Activated naive CD4-positive, alpha-beta T cell treated with anti-CD3 and anti-CD28 coated beads, Interleukin-2, amount 10 ng/mL, durations not matched to agents 7 days and 5 days (primary cell): ENCODE data around the gene GATA2.
A peak's percentile ranks its signal among the peaks of the same experiment; 100 is the strongest.

Experiments
- CTCF ChIA-PET: fragments of 350-600 bp; sonication (Branson Sonifier 250); formaldehyde crosslinking; loops from one replicate; lab custom pipeline; 2021; ENCODE audit warnings: antibody characterized with exemption; lab: Charles Lee
- DNase-seq: peaks from one replicate; pipeline ENCODE4 v3.0.0-alpha.2; 2020
- H3K27ac Mint-ChIP-seq: one replicate; pipeline ENCODE4 v1.8.0; 2021; ENCODE audit warnings: mild to moderate bottlenecking, moderate library complexity, mixed read lengths
- H3K27me3 Mint-ChIP-seq: one replicate; pipeline ENCODE4 v1.8.0; 2021; ENCODE audit warnings: mild to moderate bottlenecking, mixed read lengths
- H3K36me3 Mint-ChIP-seq: one replicate; pipeline ENCODE4 v1.8.0; 2021; ENCODE audit warnings: mixed read lengths
- H3K4me1 Mint-ChIP-seq: one replicate; pipeline ENCODE4 v1.8.0; 2021; ENCODE audit warnings: mixed read lengths
- H3K4me3 Mint-ChIP-seq: one replicate; pipeline ENCODE4 v1.8.0; 2021; ENCODE audit warnings: mild to moderate bottlenecking, moderate library complexity, mixed read lengths
- H3K9me3 Mint-ChIP-seq: one replicate; pipeline ENCODE4 v1.8.0; 2021; ENCODE audit warnings: mixed read lengths

GATA2 gene

DNA sequence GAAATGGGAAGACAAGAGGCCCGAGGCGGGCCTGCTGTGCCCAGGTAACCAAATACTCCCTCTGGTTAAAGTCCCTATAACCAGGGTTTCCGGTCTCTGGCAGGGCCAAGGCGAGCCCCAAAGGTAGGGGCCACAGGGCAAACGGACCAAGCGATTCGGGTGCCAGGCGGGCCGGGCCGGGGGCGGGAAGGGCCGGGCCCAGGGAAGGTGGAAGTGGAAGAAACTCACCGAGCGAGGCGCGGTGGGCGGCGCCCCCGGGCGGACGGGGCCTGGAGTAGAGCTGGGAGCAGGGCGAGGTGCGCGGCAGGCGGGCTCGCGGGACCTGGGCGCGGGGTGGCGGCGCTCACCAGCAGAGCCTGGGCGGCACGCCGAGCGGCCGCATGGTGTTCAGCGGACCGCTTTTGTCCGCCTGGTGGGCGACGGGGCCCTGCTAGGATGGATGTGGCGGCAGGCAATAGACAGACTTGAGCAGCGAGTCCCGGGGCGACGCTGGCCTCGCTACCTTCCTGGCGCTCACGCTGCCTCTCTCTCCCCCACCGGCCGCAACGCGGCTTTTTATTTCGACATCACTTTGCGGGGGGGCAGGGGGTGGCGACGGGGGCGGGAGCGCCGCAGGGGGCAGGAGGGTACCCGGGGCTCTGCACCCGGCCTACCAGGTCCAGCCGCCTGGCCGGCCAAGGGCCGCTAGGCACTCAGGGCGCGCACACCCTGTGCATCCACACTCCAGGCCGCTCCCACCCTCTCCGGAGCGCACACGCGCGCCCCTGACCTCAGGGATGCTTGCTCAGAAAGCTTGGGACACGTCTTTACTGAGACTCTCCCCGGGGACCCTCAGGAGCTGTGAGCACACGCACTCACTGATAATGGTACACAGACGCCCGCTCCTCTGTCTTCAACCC is at the start of gene GATA2:
TSS of gene GATA2 (minus strand) at position 531 of the 899 bp plus-strand sequence. CDS start 6,170 bp downstream, outside the sequence.
- Mint-ChIP-seq H3K27me3 (peaks cover 99% of the 10 kb centered on the region), H3K4me3 (no peak within 1 kb of the TSS), H3K36me3 (no peaks in the 10 kb centered on the region), H3K4me1 (peaks cover 18% of the 10 kb centered on the region), H3K27ac (peak within 1 kb of the TSS; percentile 68), H3K9me3 (no peaks in the 10 kb centered on the region)
- peak; percentile 51 for DNase-seq
- CTCF ChIA-PET, result interaction anchor here (3.6 kb wide), 1 partner anchor 66 kb away, joined by 19 read pairs; no protein-coding TSS in a partner anchor

DNA sequence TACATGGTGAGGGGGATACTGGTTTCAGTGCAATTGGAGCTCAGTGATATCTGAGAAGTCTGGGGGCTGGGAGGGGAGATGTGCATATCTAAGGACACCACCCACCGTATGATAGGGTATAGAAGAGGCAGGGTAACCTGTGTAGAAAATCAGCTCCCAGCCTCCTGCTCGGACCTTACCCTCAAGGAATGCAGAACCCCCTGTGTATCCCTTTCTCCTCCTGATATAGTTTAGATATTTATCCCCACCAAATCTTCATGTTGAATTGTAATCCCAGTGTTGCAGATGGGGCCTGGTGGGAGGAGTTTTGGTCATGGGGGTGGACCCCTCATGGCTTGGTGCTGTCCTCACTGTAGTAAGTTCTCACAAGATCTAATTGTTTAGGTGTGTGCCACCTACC is 48.2 kb upstream of the GATA2 start:
- Mint-ChIP-seq H3K9me3 (no peaks in the 10 kb centered on the region), H3K27ac (no peak overlapping the region), H3K27me3 (peaks cover 44% of the 10 kb centered on the region), H3K4me3 (no peak overlapping the region), H3K4me1 (no peaks in the 10 kb centered on the region), H3K36me3 (no peaks in the 10 kb centered on the region)
- no peak for DNase-seq
- CTCF ChIA-PET, result no interaction called here

DNA sequence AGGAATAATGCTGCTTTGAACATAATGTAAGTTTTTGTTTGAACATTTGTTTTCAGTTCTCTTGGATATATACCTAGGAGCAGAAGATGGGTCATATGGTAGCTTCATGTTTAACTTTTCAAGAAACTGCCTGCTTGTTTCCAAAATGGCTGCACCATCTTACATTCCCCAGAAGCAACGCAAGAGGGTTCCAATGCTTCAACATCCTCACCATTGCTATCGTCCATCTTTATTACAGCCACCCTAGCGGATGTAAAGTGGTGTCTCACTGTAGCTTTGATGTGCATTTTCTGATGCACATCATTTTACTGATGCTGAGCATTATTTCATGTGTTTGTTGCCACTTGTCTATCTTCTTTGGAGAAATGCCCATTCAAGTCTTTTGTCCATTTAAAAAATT is 46.4 kb upstream of the GATA2 start:
- H3K36me3 Mint-ChIP-seq, result no peaks in the 10 kb centered on the region
- no peaks in the 10 kb centered on the region for H3K9me3 Mint-ChIP-seq
- DNase-seq, result no peak
- H3K27ac Mint-ChIP-seq, result no peak overlapping the region
- no peak overlapping the region for H3K4me3 Mint-ChIP-seq
- H3K27me3 Mint-ChIP-seq, result peaks cover 51% of the 10 kb centered on the region
- H3K4me1 Mint-ChIP-seq, result no peaks in the 10 kb centered on the region
- CTCF ChIA-PET, result interaction anchor here (0.9 kb wide), 1 partner anchor 33 kb away, joined by 3 read pairs; no protein-coding TSS in a partner anchor

DNA sequence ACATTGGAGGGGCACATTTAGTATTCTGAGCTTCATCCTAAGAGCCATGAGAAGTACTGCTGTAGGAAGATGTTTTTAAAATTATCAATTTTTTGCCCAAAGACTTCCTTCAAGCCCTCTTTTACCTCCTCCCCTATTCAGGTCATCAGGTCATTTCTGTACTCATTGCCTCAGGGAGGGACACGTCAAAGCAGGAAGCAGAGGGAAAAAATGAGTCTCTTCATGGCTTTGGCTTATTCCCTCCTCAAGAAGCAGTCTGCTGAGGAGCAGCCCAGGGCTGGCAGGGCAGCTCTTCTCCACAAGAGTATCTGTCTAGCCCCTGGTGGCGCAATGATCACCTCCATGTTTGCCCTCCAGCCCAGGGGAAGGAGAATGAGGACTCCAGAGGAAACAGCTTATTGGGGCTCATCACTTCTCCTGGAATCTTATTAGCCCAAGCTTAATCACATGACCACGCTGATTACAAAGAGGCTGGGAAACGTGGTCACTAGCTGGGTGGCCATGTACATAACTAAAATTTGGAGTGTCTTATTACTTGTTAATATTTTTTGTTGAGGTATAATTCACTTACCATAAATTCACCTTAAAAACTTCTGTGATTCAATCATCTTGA is 44.2 kb upstream of the GATA2 start:
- DNase-seq, result no peak
- Mint-ChIP-seq H3K4me1 (no peaks in the 10 kb centered on the region), H3K36me3 (no peaks in the 10 kb centered on the region), H3K9me3 (no peaks in the 10 kb centered on the region), H3K27ac (no peak overlapping the region), H3K4me3 (no peak overlapping the region), H3K27me3 (peaks cover 60% of the 10 kb centered on the region)
- CTCF ChIA-PET, result no interaction called here

DNA sequence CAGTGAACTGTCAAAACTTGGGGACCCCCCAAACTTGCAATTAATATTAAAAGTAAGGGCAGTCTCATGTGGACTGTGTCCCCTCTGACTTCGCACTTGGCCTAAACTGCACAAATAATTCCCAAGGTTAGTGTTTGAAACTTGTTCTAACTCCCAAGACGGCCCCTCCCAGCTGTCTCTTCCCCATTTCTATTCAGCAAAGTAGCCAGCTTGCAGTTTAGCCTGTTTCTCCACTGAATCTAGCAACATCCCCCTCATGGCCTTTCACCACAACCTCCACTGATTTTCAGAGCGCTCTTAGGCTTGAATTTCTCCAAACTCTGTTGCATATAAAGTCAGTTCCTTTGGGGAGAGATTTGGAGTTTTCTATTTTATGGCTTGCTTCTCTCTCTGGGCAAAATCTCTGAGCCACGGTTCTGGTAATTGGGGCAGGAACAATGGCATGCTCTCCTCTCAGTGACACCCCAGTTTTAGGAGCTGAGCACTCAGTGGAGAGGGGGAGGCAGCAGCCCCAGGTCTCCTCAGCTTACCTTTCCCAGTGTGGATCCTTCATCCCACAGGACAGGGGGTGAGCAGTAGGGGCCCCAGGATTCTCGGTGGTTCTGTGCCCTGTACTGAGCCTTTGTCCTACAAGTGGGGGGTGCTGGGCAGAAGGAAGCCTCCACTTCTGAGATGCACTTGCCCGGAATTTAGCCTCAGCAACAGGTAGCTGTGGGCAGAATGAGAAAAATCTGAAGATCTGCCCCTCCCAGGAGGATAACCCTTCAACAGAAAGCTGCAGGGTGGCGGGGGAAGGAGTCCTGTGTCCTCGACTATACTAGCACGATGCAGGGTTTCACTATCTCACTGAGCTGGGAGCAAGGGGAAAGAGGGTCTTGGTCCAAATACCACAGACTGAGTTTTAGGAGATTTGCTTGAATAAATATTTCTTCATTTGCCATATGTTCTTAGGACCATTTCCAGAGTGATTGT is 39.3 kb upstream of the GATA2 start:
- no peak for DNase-seq
- no peaks in the 10 kb centered on the region for H3K9me3 Mint-ChIP-seq
- peaks cover 62% of the 10 kb centered on the region for H3K27me3 Mint-ChIP-seq
- CTCF ChIA-PET, result no interaction called here
- no peak overlapping the region for H3K4me3 Mint-ChIP-seq
- no peaks in the 10 kb centered on the region for H3K36me3 Mint-ChIP-seq
- H3K4me1 Mint-ChIP-seq, result no peaks in the 10 kb centered on the region
- no peak overlapping the region for H3K27ac Mint-ChIP-seq

DNA sequence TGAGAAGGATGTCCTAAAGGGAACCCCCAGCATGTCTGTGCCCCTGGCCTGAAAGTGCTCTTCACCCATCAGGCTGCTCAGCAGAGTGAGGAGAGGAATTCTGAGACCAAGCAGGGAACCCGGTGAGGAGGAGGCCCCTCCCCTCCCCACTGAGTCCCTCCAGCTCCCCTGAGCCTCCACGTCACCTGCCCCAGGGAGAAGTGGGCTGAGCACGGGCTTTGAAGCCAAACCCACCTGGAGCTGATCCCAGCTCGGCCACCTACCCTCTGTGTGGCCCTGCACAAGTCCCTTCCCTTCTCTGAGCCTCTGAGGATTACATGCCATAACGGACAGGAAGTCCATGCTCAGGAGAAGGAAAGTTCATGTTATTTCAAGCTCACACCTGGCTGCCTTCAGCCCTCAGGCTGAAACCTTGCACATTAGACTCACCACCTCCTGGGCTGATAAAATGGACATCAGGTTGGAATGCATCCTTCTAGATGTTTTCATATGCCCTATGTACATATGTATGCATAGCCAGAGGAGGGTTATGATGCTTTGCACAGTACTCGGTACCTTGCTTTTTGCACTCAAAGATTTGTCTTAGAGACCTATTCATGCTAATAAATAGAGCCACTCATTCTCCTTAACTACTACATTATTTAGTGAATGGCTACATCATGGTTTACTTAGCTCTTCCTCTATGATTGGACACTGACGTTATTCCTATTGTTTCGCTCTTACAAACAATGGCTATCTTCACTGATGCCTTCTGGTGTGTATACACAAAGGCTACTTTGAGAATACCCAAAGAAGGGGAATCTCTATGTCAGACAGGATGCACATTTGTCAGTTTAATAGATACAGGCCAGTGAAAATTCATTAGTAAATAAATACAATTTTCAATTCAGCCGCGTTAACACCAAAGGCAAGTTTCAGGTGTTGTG is 31.6 kb upstream of the GATA2 start:
- H3K4me1 Mint-ChIP-seq, result no peaks in the 10 kb centered on the region
- no peaks in the 10 kb centered on the region for H3K9me3 Mint-ChIP-seq
- H3K36me3 Mint-ChIP-seq, result no peaks in the 10 kb centered on the region
- CTCF ChIA-PET, result interaction anchor here (1.1 kb wide), 1 partner anchor 99 kb away, joined by 3 read pairs; no protein-coding TSS in a partner anchor
- no peak for DNase-seq
- peaks cover 53% of the 10 kb centered on the region for H3K27me3 Mint-ChIP-seq
- no peak overlapping the region for H3K4me3 Mint-ChIP-seq
- H3K27ac Mint-ChIP-seq, result no peak overlapping the region

DNA sequence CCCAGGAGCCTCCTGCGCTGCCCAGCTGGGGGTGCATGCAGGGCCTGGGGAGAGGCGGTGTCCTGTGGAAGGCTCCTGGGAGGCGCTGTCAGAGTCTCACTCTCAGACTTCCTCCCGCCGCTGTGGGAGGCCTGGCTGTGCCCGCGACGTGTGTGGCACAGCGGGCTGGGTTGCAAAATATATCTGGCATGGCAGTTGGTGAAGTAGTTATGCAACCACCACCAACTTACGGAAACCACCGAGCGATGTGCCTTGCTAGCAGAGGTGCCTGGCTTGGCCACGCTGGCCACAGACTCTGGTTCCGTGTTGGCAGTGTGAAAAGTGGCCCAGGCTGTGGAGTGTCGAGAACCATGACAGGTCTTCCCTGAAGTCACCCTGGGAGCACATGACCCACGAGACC is 30.6 kb upstream of the GATA2 start:
- Mint-ChIP-seq H3K4me1 (no peaks in the 10 kb centered on the region), H3K36me3 (no peaks in the 10 kb centered on the region), H3K27me3 (peaks cover 54% of the 10 kb centered on the region), H3K27ac (no peak overlapping the region), H3K4me3 (no peak overlapping the region), H3K9me3 (no peaks in the 10 kb centered on the region)
- no peak for DNase-seq
- CTCF ChIA-PET, result no interaction called here

DNA sequence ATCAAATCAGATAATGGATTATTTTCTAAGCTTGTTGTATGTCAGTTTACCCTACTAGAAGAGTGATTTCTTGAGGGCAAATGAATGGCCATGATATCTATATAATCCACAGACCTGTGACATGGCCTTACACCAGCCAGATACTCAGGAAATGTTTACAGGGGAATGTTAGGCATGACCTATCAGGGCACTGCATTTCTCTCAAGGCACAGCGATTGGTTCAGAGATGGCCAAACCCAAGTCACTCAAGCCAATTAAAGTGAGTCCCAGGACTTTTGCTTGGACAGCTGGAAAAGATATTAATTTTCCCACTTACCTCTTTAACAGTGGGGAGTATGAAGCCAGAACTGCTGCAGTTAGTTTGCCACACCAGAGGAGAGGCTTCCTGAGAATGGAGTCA is 28.7 kb upstream of the GATA2 start:
- Mint-ChIP-seq H3K27ac (no peak overlapping the region), H3K36me3 (no peaks in the 10 kb centered on the region), H3K27me3 (peaks cover 56% of the 10 kb centered on the region), H3K4me1 (no peaks in the 10 kb centered on the region), H3K9me3 (no peaks in the 10 kb centered on the region), H3K4me3 (no peak overlapping the region)
- no peak for DNase-seq
- CTCF ChIA-PET, result no interaction called here

DNA sequence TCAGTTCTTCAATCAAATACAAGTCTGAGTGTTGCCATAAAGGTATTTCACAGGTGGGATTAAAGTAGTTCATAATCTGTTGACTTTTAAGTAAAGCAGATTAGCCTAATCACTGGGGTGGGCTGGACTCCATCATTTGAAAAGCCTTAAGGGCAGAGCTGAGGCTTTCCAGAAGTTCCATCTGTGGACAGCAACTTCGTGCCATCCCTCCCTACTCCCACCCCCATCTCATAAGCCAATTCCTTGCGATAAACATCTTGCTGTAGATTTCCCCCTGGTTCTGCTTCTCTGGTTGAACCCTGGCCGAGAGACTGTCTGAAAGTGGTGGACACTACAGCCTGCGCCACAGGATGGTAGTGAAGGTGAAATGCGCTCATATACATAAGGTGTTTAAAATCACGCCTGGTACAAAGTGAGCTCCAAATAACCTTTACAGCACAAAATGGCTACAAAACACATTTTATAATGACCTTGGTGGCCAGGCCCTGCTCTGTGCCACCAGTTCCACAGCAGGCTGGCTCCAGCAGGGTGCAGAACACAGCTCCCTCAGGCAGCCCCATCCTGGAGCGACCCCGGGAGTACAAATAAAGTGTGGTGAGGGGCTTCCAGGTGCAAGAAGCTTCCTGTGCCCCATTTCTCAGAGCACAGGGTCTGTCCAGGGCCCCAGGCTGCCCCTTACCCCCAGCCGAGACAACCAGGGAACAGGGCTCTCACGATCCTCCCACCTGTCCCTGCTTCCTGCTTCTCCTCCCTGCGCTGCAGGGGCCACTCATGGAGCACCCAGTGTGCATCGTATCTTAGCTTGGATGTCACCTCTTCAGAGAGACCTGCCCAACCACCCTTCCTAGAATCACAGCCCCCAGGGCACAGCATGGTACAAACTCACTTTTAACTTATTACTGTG is 25.8 kb upstream of the GATA2 start:
- peaks cover 54% of the 10 kb centered on the region for H3K27me3 Mint-ChIP-seq
- H3K4me3 Mint-ChIP-seq, result no peak overlapping the region
- peaks cover 9% of the 10 kb centered on the region for H3K9me3 Mint-ChIP-seq
- DNase-seq, result no peak
- H3K27ac Mint-ChIP-seq, result no peak overlapping the region
- CTCF ChIA-PET, result no interaction called here
- no peaks in the 10 kb centered on the region for H3K4me1 Mint-ChIP-seq
- H3K36me3 Mint-ChIP-seq, result no peaks in the 10 kb centered on the region

DNA sequence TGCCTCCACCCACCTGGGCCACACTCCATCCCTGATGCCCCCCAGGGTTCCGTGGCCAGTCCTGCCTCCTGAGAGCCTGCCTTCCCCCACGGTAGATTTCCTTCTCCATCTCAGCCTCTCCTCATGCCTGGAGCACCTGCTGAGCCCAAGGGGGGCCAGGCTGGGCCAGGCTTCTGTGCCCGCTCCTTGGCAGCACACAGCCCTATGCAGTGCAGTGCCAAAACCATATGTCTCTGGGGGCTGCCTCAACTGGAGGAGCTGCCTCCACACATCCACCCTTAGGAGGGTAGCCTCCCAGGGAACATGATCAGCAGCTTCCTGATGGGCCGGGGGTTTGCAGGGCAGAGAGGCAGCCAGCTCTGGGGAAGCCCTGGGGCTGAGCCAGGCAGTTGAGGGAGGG is 24.6 kb upstream of the GATA2 start:
- peaks cover 53% of the 10 kb centered on the region for H3K27me3 Mint-ChIP-seq
- no peaks in the 10 kb centered on the region for H3K36me3 Mint-ChIP-seq
- no peaks in the 10 kb centered on the region for H3K4me1 Mint-ChIP-seq
- DNase-seq, result no peak
- H3K4me3 Mint-ChIP-seq, result no peak overlapping the region
- H3K9me3 Mint-ChIP-seq, result peaks cover 10% of the 10 kb centered on the region
- H3K27ac Mint-ChIP-seq, result no peak overlapping the region
- CTCF ChIA-PET, result no interaction called here

DNA sequence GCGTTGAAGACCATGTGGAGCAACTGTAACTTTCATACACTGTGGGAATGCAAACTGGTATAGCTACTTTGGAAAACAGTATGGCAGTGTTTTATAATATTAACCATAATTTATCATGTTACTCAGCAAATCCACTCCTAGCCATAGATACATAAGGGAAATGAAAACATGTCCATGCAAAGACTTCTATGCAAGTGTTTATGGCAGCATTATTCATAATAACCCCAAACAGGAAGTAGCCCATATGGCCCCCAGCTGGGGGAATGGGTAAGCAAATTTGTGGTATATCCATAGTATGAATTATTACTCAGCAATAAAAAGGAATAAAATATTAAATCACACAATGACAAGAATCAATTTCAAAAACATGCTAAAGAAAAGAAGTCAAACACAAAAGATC is 23.0 kb upstream of the GATA2 start:
- no peaks in the 10 kb centered on the region for H3K36me3 Mint-ChIP-seq
- peaks cover 45% of the 10 kb centered on the region for H3K27me3 Mint-ChIP-seq
- no peak for DNase-seq
- CTCF ChIA-PET, result interaction anchor here (1.2 kb wide), 1 partner anchor 90 kb away, joined by 4 read pairs; no protein-coding TSS in a partner anchor
- H3K4me3 Mint-ChIP-seq, result no peak overlapping the region
- H3K9me3 Mint-ChIP-seq, result peaks cover 10% of the 10 kb centered on the region
- H3K27ac Mint-ChIP-seq, result no peak overlapping the region
- H3K4me1 Mint-ChIP-seq, result no peaks in the 10 kb centered on the region

DNA sequence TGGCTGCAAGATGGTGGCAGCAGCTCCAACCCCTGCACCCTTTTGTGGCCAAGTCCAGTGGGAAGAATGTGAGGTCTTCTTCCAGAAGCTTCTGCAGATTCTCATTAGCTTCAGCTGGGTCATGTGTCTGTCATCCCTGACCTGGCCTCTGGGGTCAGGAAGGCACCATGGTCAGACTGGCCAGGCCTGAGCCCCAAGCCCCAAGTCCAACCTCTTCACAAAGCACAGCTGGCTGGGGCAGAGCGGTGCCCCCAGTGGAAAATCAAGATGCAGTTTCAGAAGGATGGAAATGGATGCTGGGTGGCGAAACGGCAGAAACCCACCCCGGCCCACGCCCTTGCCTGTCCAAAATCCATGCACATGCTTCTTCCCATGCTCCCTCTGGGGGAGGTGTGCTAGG is 15.9 kb upstream of the GATA2 start:
- Mint-ChIP-seq H3K36me3 (no peaks in the 10 kb centered on the region), H3K9me3 (peaks cover 1% of the 10 kb centered on the region), H3K27ac (no peak overlapping the region), H3K4me1 (no peaks in the 10 kb centered on the region), H3K4me3 (no peak overlapping the region), H3K27me3 (peaks cover 47% of the 10 kb centered on the region)
- DNase-seq, result no peak
- CTCF ChIA-PET, result no interaction called here
